Activated CD8-positive, alpha-beta memory T cell treated with anti-CD3 and anti-CD28 coated beads, Interleukin-2, amount 50 U/mL, for 1 hour (primary cell): ENCODE results near the gene FAM199X.

Experiments
- DNase-seq: peaks from one replicate; pipeline ENCODE4 v3.0.0-alpha.2; 2020; ENCODE audit errors: extremely low read depth

The FAM199X gene

DNA sequence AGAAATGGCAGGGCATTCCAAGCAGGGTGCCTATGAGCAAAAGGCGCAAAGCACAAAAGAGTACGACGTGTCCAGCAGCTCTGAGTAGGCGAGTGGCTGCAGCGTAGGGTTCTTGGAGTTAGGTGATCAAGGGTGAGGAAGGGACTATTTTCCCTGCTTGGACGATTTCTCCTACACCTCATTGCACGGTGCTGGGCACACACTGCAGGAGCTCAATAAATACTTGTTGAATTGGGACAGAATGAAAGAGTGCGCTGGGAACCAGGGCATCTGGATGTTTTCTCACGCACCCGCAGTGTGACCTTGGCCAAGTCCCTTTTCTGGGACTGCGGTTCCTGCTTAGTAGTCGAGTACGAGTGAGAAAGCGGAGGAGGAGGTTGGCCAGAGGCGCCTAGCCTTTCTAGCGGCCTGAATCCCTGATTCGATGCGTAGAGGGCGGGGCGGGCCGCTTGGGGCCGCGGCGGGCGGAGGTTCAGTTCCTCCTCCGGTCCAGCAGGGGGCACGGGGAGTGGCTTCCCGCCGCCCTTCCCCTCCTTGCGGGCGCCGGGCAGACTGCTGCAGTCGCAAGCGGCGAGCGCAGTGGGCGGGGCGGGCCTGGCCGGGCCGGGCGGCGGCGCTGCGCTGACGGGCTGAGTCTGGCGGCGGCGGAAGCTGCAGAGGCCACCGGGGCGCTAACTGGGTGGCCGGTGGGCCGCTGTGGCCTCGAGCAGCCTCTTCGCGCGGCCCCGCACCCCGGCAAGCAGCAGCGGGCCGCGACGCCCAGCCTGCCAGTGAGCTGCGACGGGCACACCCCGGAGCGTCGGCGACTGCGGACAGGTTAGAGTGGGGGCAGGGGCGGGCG is at the start of gene FAM199X:
Gene FAM199X, plus strand, starts transcription at position 560 of the 841 bp plus-strand sequence. CDS start 333 bp downstream, outside the sequence.
- peak; percentile 45 for DNase-seq

DNA sequence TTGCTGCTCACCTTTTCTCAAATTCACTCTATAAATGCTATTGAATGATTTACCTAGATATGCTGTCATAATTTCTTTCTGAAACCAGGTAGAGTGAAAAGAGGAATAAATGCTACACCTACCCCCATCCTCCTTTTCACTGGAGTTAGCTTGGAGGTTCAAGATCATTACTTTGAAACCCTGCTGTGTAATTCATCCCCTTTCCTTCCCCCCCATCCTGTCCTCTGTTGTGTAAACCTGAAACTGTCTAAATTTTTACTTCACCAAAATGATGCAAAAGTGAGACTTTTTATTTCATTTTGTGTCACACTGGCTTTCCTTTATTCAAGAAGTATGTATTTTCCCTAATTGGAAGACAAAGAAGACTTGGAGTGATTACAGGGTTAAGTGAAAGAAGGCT is 48.5 kb upstream of the FAM199X start:
- no peak for DNase-seq

DNA sequence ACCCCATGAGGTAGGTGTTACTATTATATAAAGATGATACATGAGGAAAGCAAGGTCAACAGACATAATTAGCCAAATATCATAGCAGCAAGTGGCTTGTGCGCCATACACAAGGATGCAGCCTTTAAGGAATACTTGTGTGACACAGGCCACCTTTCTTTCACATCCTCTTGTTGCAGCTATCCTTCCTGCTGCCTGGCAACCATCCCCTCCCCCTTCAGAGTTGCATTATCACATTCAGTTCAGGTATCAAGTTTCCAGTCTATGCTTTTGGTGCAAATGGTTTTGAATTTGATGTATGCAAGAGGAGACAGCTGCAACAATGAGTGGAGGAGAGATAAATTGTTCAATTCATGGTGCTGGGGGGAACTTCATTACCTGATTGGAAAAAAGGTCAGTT is 47.5 kb upstream of the FAM199X start:
- no peak for DNase-seq

DNA sequence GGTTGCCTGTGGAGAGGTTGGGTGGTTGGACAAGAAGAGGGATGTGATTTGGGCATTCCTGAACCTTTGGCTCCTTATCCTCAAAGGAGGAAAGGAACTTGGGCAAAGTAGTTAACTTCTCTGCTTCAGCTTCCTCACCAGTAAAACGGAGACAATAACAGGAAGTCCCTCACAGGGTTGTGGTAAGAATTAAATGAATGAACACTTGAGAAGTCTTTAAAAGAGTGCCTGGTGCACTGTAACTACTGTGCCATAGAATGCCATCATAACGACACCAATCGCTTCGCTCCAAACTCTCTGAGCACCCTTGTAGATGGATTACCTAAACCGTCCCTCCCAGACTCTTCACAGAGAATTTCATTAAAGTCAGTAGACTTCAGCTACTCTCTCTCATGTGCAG is 43.4 kb upstream of the FAM199X start:
- DNase-seq, result no peak

DNA sequence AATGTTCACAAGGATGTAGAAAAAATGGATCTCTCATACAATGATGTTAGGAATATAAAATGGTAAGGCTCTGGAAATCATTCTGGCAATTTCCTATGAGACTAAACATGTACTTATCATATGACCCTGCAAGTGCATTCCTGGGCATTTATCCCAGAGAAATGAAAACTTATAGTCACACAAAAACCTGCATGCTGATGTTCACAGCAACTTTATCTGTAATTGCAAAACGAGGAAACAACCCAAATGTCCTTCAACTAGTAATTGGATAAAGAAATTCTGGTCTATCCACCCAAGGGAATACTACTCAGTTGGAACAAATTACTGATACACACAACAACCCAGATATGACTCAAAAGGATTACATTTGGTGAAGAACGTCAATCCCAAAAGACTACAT is 39.4 kb upstream of the FAM199X start:
- no peak for DNase-seq

DNA sequence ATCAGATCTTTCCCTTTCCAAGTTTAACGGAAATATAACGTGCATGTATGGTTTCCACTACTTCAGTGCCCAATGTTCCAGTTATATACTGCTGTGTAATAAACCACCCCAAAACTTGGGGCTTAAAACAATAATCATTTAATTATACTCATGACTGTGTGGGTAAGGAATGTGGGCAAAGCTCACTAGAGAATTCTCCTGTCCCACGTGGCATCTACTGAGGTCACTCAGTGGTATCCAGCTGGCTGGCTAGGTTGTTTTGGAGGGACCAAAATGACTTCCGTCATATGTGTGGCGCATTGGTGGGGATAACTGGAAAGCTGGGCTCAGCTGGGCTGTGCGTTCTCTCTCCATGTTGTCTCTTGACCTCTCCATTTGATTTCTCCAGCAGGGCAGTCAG is 35.4 kb upstream of the FAM199X start:
- no peak for DNase-seq

DNA sequence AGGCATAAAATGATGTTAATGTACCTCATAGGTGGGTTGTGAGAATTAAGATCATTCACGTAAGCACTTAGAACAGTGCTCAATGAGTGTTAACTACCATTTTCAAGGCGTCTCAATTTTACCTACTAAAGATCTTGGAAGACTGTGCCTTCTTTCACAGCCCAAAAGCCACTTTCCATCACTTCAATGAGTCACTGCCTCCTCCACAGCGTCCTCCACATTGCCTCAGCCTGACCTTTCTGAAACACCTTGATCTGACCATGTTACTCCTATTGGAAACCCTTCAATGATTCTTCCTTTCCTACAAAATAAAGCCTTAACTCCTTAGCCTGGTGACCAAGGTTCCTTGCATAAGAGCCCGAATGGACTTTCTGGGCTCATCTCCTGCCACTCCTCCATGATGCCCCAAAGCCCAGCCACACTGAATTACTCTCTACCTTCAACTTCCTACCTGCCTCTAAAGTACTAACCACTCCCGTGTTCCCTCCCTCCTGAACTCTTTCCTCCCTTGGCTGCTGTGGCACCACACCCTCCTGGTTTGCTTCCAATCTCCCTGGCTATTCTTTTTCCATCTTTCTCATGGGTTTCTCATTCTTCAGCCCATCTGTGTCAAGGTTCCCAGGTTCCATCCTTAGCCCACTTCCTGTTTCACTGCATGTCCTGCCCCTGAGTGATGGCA is 31.5 kb upstream of the FAM199X start:
- DNase-seq, result no peak

DNA sequence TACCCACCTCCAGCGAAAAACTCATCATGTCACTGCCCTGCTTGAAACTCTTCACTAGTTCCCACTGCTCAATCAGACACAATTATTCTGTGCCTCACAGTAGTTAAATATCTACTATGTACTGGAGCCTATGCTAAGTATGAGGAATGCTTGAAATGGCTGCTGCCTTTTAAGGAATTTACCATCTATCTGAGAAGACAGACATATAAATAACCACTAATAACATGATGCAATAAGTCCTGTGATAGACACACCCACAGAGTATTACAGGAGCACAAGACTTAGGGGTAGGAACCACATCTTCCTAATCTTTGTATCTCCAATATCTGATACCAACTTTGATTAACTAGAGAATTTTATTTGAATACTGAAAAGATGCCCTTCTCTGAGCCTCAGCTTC is 30.6 kb upstream of the FAM199X start:
- no peak for DNase-seq

DNA sequence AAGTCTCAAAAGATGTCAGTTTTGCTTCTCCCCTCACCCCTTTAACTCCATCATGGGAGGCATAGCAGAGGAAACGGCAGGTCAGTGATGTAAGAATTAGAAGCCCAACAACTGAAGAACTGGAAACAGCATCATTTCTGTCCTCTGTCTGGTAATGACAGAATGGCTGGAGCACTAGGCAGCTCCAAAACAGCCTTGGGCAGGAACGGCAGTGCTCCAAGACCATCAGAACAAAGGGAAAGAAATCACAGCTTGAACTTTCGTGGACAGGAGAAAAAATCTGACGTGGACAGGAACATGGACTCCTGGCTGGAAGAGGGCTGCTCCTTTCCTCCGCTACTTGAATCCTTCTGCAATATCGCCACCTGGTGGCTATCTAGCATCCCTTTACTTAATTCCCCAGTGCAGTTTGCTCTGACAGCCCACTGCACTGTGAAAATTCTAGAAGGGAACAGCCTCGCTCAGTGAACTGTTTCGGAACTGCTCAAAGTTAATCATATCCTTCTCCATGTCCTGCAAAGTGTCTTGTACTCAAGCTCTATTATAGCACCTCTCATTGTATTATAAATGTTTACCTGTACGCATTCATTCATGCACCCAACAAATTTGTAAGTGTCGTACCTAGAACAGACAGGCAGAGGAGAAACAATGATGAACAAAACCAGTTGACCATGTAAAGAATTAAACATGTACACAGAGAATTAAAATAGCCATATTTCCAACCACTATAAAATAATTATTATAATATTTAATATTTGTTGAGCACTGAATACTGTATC is 29.8 kb upstream of the FAM199X start:
- DNase-seq, result peak; percentile 28

DNA sequence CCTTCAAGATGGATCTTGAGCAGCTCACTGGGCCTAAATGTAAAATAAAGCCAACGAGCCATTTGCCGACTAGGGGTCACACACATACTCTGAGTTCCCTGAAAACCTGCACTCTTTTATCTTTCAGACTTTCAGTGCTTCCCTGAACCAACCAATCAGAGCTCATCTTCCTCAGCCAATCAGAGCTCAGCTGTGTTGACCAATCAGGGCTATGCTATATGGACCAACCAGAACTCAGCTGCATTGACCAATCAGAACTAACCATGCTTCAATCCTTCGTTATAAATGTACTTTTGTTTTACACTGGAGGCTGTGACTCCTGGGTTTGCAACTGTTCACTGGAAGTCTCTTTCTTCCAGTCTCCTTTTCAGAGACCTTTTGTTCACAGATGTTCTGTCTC is 28.8 kb upstream of the FAM199X start:
- DNase-seq, result no peak

DNA sequence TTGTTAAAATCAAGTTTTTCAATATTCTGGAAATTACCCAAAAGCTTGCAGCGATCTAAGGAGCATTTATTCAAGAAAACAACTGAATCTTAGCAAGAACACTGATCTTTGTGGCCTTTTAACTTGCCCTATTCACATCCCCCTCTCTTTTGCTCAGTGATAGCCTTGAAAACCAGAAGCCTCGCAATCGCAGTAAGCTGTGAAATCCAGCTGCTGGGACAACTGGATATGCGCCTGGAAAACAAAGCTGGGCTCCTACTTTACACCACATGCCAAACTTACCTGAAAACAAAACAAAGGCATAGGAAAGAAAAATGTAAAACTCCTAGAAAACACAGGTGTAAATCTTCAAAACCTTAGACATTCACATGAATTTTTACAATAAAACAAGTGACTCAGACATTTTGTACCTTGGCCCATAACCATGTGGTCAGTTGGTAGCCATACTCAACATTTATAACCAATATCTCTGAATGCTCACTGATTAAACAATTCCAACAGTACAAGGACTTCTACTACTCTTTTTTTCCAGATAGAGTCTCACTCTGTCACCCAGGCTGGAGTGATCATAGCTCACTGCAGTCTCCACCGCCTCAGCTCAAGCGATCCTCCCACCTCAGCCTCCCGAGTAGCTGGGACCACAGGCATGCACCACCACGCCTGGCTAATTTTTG is 25.0 kb upstream of the FAM199X start:
- no peak for DNase-seq

DNA sequence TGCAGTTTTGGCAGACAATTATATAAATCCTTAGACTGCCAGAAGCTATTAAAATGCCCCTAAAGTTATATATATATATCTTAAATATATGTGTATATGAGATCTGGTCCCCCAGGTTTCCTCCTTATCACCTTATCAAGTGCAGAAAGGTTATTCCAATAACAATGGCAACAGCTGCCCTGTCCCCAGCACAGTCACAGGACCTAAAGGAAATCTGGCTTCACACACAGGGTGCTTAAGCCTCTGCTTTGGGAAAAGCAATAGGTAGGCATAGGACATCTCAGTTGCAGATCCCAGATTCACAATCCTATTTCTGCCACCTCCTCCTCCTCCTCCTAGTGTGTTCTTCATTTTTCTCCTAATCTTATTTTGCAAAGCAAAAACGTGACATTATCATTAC is 15.2 kb upstream of the FAM199X start:
- DNase-seq, result no peak

DNA sequence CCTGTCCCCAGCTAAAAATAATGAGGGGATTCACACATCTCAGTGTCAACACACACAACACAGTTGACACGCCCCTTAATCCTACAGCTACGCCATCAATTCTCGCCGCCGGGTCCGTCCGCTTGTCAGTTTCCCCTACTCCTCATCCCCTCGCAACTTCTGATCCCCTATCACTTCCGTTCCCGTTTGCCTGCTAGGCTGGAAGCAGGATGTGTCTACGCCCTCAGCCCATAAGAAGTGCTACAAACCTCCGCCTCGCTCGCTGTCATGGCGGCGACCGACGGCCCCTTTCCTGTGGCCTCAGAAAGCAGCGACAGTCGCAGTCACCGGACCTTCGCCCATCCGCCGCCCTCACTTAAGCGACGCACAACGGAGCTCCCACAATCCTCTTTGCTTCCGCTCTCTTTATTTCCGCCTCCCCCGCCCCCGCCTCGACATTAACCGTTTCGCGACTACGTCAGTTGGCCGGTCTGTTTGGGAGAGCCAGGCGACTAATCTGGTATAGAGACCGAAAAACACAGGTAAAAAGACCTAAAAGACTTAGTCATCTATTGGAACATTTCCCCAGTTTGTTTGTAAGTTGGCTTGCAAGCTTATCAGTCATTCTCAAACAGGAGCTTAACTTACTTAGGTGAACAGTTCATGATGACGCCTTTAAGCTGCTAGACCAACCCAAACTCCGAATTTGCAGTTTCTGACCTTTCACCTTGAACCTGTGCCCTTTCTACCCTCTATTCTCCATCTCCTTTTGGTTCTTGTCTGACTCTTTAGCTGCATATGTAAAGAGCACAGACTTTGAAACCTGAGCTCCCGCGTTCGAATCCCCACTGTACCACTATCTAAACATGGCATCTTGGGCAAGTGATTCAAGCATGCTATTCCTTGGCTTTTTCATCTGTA is 9.4 kb upstream of the FAM199X start, which contains the start of gene SLC25A53:
Gene SLC25A53, minus strand, starts transcription at position 380 of the 900 bp plus-strand sequence. CDS start 51,752 bp downstream, outside the sequence.
- peak; percentile 41 for DNase-seq

DNA sequence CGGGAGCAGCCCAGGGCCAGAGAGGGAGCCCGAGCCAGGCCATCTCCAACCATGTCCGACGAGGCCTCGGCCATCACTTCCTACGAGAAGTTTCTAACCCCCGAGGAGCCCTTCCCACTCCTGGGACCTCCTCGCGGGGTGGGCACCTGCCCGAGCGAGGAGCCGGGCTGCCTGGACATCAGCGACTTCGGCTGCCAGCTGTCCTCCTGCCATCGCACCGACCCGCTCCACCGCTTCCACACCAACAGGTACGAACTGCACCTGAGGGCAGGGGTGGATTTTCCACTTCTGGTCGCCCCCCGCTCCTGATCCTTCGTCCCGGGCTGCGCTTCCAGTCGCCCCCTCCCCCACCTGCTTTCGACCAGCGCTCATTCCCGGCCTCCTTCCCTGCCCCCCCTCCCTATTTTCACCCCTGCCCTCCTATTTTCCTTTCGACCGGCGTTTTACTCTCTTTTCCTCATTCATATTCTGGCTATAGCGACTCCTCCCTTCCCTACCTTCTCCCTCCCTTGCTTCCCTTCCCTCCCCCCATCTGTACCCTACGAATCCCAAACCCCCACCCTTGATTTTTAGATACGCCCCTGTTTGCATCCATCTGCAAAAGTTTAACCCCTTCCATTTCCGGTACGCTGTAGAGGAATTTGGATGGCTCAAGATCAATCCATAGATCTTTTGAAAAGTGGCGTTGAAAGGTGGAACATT is 633 bp downstream of the FAM199X start:
- DNase-seq, result no peak

DNA sequence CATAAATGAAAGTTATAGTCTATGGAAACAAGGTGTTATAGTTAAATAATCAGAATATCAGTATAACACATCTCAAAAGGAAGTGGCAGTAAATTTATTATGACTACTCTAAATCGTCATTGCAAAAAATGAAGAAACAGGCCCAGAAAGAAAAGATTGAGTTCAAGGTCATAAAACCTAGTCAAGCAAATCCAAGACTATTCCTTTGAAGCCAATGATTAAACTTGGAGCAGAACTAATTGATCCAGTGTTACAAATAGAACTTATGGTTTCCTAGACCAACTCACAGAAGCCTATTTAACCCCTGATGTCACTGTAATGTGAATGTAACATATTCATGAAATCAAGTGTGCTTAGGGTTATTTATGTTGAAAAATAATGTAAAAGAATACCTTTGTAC is 1.9 kb downstream of the FAM199X start:
- no peak for DNase-seq

DNA sequence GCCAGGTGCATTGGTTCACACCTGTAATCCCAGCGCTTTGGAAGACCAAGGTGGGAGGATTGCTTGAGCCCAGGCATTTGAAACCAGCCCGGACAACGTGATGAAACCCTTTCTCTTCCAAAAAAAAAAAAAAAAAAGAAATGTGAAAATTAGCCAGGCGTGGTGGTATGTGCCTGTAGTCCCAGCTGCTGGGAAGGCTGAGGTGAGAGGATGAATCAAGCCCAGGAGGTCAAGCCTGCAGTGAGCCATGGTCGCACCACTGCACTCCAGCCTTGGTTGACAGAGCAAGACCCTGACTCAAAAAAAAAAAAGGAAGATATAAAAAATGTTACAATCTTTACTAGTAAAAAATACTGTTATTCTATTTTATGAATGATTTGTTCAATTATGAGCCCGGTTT is 5.9 kb downstream of the FAM199X start:
- DNase-seq, result no peak

DNA sequence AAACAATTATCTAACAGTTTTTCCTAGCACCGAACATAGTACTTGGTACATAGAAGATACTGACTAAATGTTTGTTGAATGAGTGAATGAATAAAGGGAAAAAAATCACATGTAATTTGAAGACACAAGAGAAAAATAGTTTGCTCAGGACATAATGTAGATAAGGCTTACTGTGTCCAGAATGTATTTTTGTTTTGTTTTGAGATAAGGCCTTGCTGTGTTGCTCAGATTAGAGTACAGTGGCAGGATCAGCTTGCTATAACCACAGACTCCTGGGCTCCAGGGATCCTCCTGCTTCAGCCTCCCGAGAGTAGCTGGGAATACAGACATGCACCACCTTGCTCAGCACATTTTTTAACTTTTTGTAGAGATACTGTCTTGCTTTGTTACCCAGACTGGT is 6.5 kb downstream of the FAM199X start:
- DNase-seq, result no peak

DNA sequence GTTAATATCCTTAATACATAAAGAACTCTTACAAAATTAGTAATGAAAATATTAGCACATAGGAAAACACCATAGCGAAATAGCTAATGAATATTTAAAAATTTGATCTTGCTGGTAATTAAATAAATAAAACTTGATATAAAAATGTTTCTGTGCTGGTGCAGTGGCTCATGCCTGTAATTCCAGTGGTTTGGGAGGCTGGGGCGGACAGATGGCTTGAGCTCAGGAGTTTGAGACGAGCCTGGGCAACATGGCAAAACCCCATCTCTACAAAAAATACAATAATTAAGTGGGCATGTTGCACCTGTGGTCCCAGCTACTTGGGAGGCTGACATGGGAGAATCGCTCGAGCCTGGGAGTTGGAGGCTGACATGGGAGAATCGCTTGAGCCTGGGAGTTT is 7.6 kb downstream of the FAM199X start:
- no peak for DNase-seq

DNA sequence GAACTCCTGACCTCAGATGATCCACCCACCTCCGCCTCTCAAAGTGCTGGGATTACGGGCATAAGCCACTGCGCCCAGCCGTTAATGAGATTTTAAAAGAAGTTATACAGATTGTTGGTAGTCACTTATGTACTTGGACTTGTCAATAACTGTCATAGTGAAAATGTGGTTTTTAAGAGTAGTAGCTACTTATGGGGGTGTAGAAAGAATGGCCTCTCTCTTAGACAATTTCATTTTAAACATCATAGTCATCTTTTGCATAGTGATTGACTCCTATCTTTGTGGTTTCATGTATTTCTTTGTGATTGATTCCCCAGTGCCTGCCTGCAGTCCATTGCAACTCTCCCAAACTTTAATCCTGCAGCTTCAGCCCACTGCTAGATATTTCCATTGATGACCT is 17.4 kb downstream of the FAM199X start:
- no peak for DNase-seq

DNA sequence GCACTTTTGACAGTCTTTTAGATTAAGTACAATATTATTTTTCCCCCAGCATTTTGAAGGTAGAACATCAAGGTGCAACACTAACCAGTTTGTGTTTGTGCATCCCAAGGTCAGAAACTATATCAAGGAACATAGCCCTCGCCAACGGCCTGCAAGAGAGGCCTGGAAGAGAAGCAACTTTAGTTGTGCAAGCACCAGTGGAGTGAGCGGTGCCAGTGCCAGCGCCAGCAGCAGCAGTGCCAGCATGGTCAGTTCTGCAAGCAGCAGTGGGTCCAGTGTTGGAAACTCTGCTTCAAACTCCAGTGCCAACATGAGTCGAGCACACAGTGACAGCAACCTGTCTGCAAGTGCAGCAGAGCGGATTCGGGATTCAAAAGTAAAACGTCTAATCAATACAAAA is 21.7 kb downstream of the FAM199X start:
- DNase-seq, result no peak
